Glutamatergic neuron (in vitro differentiated cells): ENCODE measurements around the gene WNT3A. TPM values are rescaled to one million over a fixed set of nuclear protein-coding genes. Genes with fewer than 3 reads are reported as not detected.
A peak's percentile ranks its signal among the peaks of the same experiment; 100 is the strongest.

Source experiments
- DNase-seq: peaks from one replicate; pipeline ENCODE4 v3.0.0; 2022
- H3K27ac Mint-ChIP-seq: one replicate; pipeline ENCODE4 v1.8.0; 2020; ENCODE audit warnings: mild to moderate bottlenecking, mixed read lengths, inconsistent platforms; ENCODE audit not compliant: unreplicated experiment
- H3K27me3 Mint-ChIP-seq: one replicate; pipeline ENCODE4 v1.8.0; 2020; ENCODE audit warnings: mild to moderate bottlenecking, moderate library complexity, mixed read lengths, inconsistent platforms; ENCODE audit not compliant: unreplicated experiment
- H3K36me3 Mint-ChIP-seq: one replicate; pipeline ENCODE4 v1.8.0; 2020; ENCODE audit warnings: mild to moderate bottlenecking, mixed read lengths, inconsistent platforms; ENCODE audit not compliant: unreplicated experiment
- H3K4me1 Mint-ChIP-seq: one replicate; pipeline ENCODE4 v1.8.0; 2020; ENCODE audit warnings: mild to moderate bottlenecking, low read depth, mixed read lengths, inconsistent platforms; ENCODE audit not compliant: unreplicated experiment
- H3K4me3 Mint-ChIP-seq: one replicate; pipeline ENCODE4 v1.8.0; 2020; ENCODE audit warnings: mild to moderate bottlenecking, mixed read lengths, inconsistent platforms; ENCODE audit not compliant: unreplicated experiment
- H3K9me3 Mint-ChIP-seq: one replicate; pipeline ENCODE4 v1.8.0; 2020; ENCODE audit warnings: mild to moderate bottlenecking, moderate library complexity, mixed read lengths, inconsistent platforms; ENCODE audit not compliant: unreplicated experiment
- CTCF ChIP-seq: fragments of 200-600 bp; sonication (generic); IDR thresholded peaks from one replicate; pipeline ENCODE4 v1.5.0; 2021; ENCODE audit not compliant: partially characterized antibody, unreplicated experiment
- total RNA-seq: library from RNA; stranded (reverse); fragmentation: NEBNext Ultra II Directional; extraction: Animal tissue kit (Norgen Biotek cat#: 25700); gene quantifications from one replicate; pipeline ENCODE4 v1.2.1, GENCODE V29; 2021; ENCODE audit not compliant: unreplicated experiment

WNT3A gene
- total RNA-seq, 1 donor from 2014 or later = not detected

- TF ChIP-seq CTCF = no peak
- Mint-ChIP-seq H3K4me3 (no peak overlapping the region), H3K4me1 (no peaks in the 10 kb centered on the region)
Observed at GRCh38 chr1:228048659-228049298, 42.0 kb downstream of the WNT3A start.

GRCh38 chr1:228050571-228051231, 43.9 kb downstream of the WNT3A start:
- no peak overlapping the region for H3K4me3 Mint-ChIP-seq
- H3K36me3 Mint-ChIP-seq = peaks cover 4% of the 10 kb centered on the region
- DNase-seq = no peak
- TF ChIP-seq CTCF = no peak
- H3K4me1 Mint-ChIP-seq = no peaks in the 10 kb centered on the region
- peaks cover 7% of the 10 kb centered on the region for H3K9me3 Mint-ChIP-seq
- peaks cover 28% of the 10 kb centered on the region for H3K27me3 Mint-ChIP-seq
- H3K27ac Mint-ChIP-seq = no peak overlapping the region

More at GRCh38 chr1:228048659-228049298, 42.0 kb downstream of the WNT3A start:
- peaks cover 4% of the 10 kb centered on the region for H3K36me3 Mint-ChIP-seq
- no peak overlapping the region for H3K27ac Mint-ChIP-seq
- peaks cover 7% of the 10 kb centered on the region for H3K9me3 Mint-ChIP-seq
- DNase-seq = no peak
- H3K27me3 Mint-ChIP-seq = peaks cover 31% of the 10 kb centered on the region

- Mint-ChIP-seq H3K4me1 (no peaks in the 10 kb centered on the region), H3K27me3 (peaks cover 20% of the 10 kb centered on the region), H3K4me3 (no peak overlapping the region), H3K36me3 (peaks cover 10% of the 10 kb centered on the region), H3K9me3 (peaks cover 8% of the 10 kb centered on the region), H3K27ac (no peak overlapping the region)
- DNase-seq = peak; percentile 8
- no peak for TF ChIP-seq CTCF
Observed at GRCh38 chr1:228058172-228058948, 51.6 kb downstream of the WNT3A start.

GRCh38 chr1:228058949-228059633, 52.3 kb downstream of the WNT3A start:
- Mint-ChIP-seq H3K9me3 (peaks cover 8% of the 10 kb centered on the region), H3K27me3 (peaks cover 20% of the 10 kb centered on the region), H3K4me3 (no peak overlapping the region), H3K27ac (no peak overlapping the region), H3K4me1 (no peaks in the 10 kb centered on the region), H3K36me3 (peaks cover 10% of the 10 kb centered on the region)
- TF ChIP-seq CTCF = no peak
- DNase-seq = peak; percentile 22
